Muscle of leg (tissue), 11 donors: ENCODE results near the gene INF2. TPM values are rescaled to one million over a fixed set of nuclear protein-coding genes. Genes with fewer than 3 reads are reported as not detected.

Source experiments
- DNase-seq: peaks from one replicate; pipeline ENCODE4 v3.0.0; 2013
- H3K27ac ChIP-seq: one replicate; pipeline ENCODE4 v1.5.1; 2013; ENCODE audit warnings: mild to moderate bottlenecking, low read length, control low read depth
- H3K27me3 ChIP-seq: one replicate; pipeline ENCODE4 v1.6.1; 2013; ENCODE audit warnings: low read length; ENCODE audit not compliant: control insufficient read depth, insufficient read depth
- H3K36me3 ChIP-seq: one replicate; pipeline ENCODE4 v1.6.1; 2013; ENCODE audit warnings: low read length; ENCODE audit not compliant: control insufficient read depth, insufficient read depth
- H3K4me1 ChIP-seq: one replicate; pipeline ENCODE4 v1.6.1; 2013; ENCODE audit warnings: low read length; ENCODE audit not compliant: control insufficient read depth, insufficient read depth
- H3K4me3 ChIP-seq: one replicate; pipeline ENCODE4 v1.5.1; 2013; ENCODE audit warnings: low read length, control low read depth
- H3K9me3 ChIP-seq: replicated peaks from 2 replicates; pipeline ENCODE4 v1.6.1; 2013; ENCODE audit warnings: low read depth, low read length; ENCODE audit not compliant: control insufficient read depth
- whole genome bisulfite sequencing: methylation state at CpG from one replicate; pipeline ENCODE4 v1.1.5; 2013; ENCODE audit warnings: missing lambda C conversion rate; ENCODE audit not compliant: insufficient coverage; 5-methylcytosine and 5-hydroxymethylcytosine counted together
- polyA plus RNA-seq, 8 donors: library from polyadenylated mRNA; unstranded; fragments of 120-200 nt; gene quantifications; one replicate each; pipeline versions ENCODE4 v1.2.1 to v1.2.3, GENCODE V29; 2013; ENCODE audit warnings: inconsistent platforms in 1 of 8, low replicate concordance in 1 of 8; ENCODE audit not compliant: insufficient read length in 8 of 8, insufficient read depth in 1 of 8
- total RNA-seq: library from RNA; stranded (reverse); fragments of 120-200 nt; gene quantifications from one replicate; pipeline ENCODE4 v1.2.4, GENCODE V29; 2013

The INF2 gene
- total and polyA plus RNA-seq, 9 donors: 31.1 to 63.8 (median 48.5) TPM

DNA sequence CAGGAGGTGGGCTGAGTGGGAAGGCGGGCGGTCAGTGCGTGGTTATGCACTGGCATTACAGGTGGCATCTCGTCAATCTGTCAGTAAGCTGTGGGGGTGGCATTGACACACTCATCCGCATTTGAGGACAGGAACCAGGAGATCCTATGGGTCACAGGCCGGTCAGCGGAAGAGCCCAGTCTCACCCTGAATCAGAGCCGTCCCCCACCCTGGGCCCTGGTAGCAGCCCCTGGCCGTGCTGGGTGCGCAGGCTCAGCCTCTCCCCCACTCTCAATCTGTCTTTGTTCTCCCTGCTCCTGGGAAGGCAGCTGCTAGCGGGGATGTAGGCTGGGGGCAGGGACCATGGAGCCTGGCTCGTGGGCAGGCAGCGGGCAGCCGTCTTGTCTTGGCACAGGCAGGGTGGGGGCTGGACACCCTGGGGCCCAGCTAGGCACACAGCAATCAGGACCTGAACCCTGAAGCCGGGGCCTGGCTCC lies 5.1 kb downstream of the INF2 start:
- Histone ChIP-seq H3K4me3 (no peak overlapping the region), H3K36me3 (peaks cover 12% of the 10 kb centered on the region), H3K27ac (peak overlapping the region; percentile 56), H3K27me3 (no peaks in the 10 kb centered on the region), H3K9me3 (no peaks in the 10 kb centered on the region), H3K4me1 (peaks cover 97% of the 10 kb centered on the region)
- no peak for DNase-seq
- WGBS: 72% methylated on average over 12 of the region's 15 CpGs

DNA sequence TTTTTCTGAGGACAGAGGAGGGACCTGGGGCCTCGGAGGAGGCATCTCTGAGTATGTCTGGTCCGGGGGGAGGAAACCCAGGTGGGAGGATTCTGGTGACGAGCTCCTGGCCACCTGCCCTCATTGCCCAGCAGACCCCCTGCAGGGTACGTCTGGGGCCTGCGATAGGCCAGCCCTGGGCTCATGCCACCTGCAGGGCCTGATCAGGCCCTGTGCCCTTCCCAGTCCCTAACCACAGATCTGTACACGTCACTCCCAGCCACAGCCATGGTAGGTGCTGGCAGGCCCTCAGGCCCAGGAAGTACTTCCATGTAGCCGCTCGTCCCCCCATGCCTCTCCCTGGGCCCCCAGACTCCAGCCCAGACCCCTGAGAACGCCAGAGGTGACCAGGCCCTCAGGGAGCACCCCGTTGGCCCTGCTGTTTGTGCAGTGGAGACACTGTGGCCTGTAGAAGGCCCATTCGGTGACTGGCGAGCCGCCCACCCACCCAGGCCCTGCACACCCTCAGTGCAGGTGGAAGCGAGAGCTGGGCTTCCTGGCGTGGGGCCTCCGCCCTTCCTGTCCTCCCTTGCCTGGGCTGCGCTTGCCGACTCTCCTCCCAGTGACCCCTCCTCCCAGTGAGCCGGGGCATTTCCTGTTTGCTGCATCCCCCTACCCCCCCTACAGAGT lies 5.7 kb downstream of the INF2 start:
- Histone ChIP-seq H3K9me3 (no peaks in the 10 kb centered on the region), H3K36me3 (peaks cover 12% of the 10 kb centered on the region), H3K27me3 (no peaks in the 10 kb centered on the region), H3K4me1 (peaks cover 100% of the 10 kb centered on the region), H3K4me3 (no peak overlapping the region), H3K27ac (peak overlapping the region; percentile 56)
- no peak for DNase-seq
- WGBS: 47% methylated on average over 14 of the region's 19 CpGs

DNA sequence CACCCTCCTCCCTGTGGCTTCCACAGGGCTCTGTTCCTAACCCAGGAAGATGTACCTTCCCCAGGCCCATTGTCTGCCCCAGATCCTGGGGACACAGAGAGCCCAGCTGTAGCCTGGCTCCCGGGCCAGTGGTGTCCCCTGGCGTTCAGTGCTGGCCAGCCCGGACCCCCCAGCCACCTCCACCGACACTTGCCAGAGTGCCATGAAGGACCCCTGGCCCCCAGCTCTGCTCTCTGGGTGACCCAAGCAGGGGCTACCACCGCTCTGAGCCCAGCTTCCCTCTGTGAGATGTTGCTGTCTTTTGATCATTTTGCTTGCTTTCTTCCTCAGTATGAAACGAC lies 6.2 kb downstream of the INF2 start:
- H3K36me3 ChIP-seq: peaks cover 12% of the 10 kb centered on the region
- H3K4me1 ChIP-seq: peaks cover 100% of the 10 kb centered on the region
- H3K27ac ChIP-seq: peak overlapping the region; percentile 38
- H3K27me3 ChIP-seq: no peaks in the 10 kb centered on the region
- no peaks in the 10 kb centered on the region for H3K9me3 ChIP-seq
- DNase-seq: no peak
- no peak overlapping the region for H3K4me3 ChIP-seq
- WGBS: 59% methylated on average over 5 of the region's 6 CpGs

DNA sequence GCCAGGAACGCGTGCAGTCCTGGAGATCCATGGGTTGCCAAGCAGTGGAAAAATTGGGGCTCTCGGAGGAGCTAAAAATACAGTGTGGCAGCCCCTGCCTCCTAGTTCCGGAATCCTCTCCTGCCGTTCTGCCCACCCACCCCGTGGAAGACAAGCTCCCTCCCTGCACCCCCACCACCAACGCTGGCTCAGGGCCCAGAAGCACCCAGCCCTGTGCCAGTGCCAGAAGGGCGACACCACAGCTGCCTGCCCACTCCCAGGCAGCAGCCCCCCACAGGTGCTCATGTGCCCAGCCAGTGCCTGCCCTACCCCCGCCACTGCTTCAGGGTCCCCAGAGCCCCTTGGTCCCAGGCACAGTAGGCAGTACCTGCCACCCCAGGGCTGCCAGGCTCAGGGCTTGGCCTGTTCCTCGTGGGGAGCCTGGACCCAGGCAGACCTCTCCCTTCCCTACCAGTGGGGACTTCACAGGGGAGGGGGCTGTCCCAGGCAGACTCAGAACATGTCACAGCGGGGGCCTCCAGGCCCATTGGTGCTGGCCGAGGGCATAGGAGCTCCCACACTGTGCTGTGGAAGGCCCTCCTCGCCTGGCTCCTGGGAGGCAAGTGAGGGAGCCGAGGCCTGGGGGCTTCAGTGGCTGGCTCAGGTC lies 7.4 kb downstream of the INF2 start:
- no peak overlapping the region for H3K4me3 ChIP-seq
- H3K27me3 ChIP-seq: no peaks in the 10 kb centered on the region
- WGBS: 79% methylated on average over 12 of the region's 14 CpGs
- peaks cover 96% of the 10 kb centered on the region for H3K4me1 ChIP-seq
- no peaks in the 10 kb centered on the region for H3K9me3 ChIP-seq
- peaks cover 21% of the 10 kb centered on the region for H3K36me3 ChIP-seq
- peak overlapping the region; percentile 75 for H3K27ac ChIP-seq
- DNase-seq: no peak

DNA sequence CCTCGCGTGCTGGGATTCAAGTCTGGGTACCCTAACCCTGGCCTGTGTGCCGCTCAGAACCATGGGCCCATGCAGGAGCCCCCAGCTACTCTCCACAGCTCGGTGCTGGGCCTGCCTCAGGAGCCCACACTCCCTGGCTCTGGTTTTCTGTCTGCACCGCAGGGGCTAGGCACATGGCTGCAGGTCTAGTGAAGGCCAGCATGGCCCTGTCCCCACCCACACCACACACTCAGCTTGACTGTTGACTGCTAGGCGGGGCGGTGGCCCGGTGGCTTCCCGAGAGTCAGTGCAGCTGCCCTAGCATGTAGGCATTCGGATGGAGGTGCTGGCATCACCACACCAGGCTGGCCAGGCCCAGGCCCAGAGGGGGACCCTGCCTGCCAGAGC lies 7.9 kb downstream of the INF2 start:
- H3K4me1 ChIP-seq: peaks cover 96% of the 10 kb centered on the region
- WGBS: 82% methylated on average over 10 of the region's 10 CpGs
- no peaks in the 10 kb centered on the region for H3K9me3 ChIP-seq
- H3K27me3 ChIP-seq: no peaks in the 10 kb centered on the region
- H3K36me3 ChIP-seq: peaks cover 24% of the 10 kb centered on the region
- peak overlapping the region; percentile 75 for H3K27ac ChIP-seq
- H3K4me3 ChIP-seq: no peak overlapping the region
- DNase-seq: no peak

DNA sequence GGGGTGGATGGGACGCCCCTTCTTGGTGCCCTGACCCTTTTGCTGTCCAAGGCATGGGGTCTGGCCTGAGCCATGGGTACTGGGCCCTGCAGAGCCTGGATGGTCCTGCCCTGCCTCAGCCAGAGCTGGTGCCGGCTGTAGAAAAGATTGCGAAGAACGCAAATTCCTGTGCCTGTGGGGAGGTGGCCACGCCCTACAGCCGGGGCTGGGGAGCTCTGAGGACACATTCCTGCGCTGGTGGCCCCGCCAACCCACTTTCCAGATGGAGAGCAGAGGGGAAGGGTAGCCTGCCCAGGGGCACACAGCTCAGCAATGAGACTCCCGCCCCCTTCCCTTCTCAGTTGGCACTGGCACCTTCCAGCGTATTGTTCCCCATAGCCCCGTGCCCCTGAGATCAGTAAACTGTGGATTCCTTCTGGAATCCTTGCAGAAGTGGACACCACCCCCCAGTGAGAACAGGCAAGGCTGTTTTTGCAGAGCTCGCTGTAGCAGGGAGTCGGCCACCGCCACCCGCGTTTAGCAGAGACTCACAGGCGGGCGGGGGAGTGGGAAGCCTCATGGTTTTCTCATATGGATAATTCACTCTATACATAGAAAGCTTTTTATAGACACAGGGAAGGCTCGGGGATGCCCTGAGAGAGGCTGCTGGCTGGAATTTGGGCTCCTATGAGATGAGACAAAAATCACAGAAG lies 8.6 kb downstream of the INF2 start:
- DNase-seq: peak; percentile 67
- Histone ChIP-seq H3K36me3 (peaks cover 28% of the 10 kb centered on the region), H3K4me3 (no peak overlapping the region), H3K27ac (peak overlapping the region; percentile 78), H3K4me1 (peaks cover 96% of the 10 kb centered on the region), H3K27me3 (no peaks in the 10 kb centered on the region), H3K9me3 (no peaks in the 10 kb centered on the region)
- 29% methylated on average over 6 of the region's 19 CpGs for WGBS

DNA sequence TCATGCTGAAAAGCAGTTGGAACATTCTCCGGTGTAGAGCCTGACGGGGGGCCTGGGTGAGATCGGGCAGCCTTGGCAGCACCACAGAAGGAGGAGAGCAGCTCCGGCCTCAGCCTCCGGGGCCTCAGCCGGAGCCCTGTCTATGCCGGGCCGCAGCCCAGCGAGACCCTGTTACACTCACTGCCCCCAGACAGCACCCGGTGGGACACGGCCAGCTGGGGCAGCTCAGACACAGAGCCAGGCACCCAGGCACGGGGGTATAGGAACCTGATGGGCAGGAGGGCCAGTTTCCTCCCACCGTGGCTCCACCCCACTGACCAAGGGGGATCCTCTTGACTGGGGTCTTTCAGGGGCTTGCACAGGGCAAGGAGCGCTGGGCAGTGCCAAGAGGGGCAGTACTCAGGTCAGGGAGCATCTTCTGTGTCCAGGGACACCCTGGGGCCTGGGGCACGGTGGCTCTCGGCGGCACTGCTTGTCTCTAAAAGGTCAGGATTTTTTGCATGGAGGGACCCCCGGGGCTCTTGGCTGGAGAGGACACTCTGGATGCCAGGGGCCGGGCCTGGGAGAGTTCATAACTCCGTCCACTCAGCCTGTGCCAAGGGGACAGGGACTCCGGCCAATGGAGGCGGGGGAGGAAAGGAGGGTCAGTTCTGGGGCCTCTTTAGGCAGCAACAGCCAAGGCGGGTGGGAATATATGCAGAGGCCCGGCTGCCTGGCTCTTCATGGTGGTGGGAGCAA lies 9.4 kb downstream of the INF2 start:
- Histone ChIP-seq H3K27ac (peak overlapping the region; percentile 78), H3K36me3 (peaks cover 37% of the 10 kb centered on the region), H3K4me3 (no peak overlapping the region), H3K27me3 (no peaks in the 10 kb centered on the region), H3K4me1 (peaks cover 89% of the 10 kb centered on the region), H3K9me3 (no peaks in the 10 kb centered on the region)
- 39% methylated on average over 22 of the region's 24 CpGs for WGBS
- DNase-seq: peak; percentile 81

DNA sequence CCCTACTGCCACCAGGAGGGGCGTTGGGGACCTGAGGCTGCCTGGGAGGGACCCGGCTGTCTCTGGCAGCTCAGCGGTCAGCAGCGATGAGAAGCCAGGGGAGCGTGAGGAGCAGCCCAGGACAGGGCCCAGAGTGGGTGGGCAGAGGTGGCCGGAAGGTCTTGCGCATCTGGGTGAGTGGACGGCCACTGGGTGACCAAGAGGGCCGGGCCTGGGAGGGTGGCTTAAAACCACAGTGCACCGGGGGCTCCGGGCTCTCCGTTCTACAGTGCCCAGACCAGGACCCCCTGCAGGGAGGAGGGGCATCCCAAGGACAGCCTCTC lies 10.0 kb downstream of the INF2 start:
- H3K27ac ChIP-seq: peak overlapping the region; percentile 78
- H3K27me3 ChIP-seq: no peaks in the 10 kb centered on the region
- DNase-seq: no peak
- peaks cover 84% of the 10 kb centered on the region for H3K4me1 ChIP-seq
- 54% methylated on average over 12 of the region's 12 CpGs for WGBS
- H3K36me3 ChIP-seq: peaks cover 42% of the 10 kb centered on the region
- H3K9me3 ChIP-seq: no peaks in the 10 kb centered on the region
- H3K4me3 ChIP-seq: no peak overlapping the region

DNA sequence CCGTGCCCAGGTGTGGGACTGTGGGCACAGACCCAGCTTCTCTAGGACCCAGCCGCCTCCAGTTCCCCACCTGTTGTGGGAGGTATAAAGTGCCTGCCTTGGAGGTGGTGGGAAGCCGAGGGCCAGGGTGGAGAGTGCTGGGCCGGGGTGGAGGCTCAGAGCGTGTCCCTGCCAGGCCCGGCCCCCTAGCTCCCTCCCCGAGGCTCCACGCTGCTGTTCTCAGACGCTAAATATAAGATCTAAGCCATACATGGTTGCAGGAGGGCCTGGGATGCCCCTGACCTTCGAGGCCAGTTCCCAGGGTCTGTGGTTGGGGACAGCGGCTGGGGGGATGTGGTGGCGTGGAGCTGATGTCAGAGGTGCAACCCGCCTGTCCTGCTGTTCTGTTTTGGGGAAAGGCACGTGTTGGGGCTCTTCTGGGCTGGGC lies 10.8 kb downstream of the INF2 start:
- no peak overlapping the region for H3K4me3 ChIP-seq
- H3K9me3 ChIP-seq: no peaks in the 10 kb centered on the region
- WGBS: 41% methylated on average over 12 of the region's 14 CpGs
- peak overlapping the region; percentile 71 for H3K27ac ChIP-seq
- no peaks in the 10 kb centered on the region for H3K27me3 ChIP-seq
- H3K4me1 ChIP-seq: peaks cover 76% of the 10 kb centered on the region
- H3K36me3 ChIP-seq: peaks cover 48% of the 10 kb centered on the region
- peak; percentile 62 for DNase-seq

DNA sequence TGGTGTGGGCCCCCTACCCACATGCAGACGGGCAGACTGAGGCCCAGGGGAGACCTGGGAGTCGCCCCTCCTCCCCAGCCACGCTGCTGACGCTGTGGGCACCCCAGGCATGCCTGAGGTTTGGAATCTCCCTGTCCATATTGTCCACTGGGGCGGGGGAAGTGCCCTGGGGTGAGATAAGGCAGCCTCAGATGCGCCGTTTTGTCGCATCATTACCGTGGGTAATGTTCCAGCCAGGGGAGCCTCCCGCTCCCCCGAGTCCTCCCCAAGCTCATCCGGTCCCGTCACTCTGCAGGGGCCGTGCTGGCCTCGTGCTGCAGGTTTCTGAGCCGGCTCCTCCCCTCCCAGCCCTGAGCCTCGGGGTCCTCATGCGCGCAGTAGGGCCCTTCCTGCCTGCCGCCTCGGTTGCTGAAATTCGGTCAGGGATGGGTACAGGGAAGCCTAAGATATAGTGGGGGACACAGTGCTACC lies 11.4 kb downstream of the INF2 start:
- no peak overlapping the region for H3K4me3 ChIP-seq
- H3K27me3 ChIP-seq: no peaks in the 10 kb centered on the region
- H3K9me3 ChIP-seq: no peaks in the 10 kb centered on the region
- peaks cover 72% of the 10 kb centered on the region for H3K4me1 ChIP-seq
- WGBS: 51% methylated on average over 20 of the region's 22 CpGs
- peak overlapping the region; percentile 51 for H3K27ac ChIP-seq
- no peak for DNase-seq
- H3K36me3 ChIP-seq: peaks cover 54% of the 10 kb centered on the region
